ENCODE measurements around the gene ZNF554.
"Not testable (repeated sequence)": the region's sequence is repeated elsewhere in the genome, so short reads cannot be mapped to it uniquely, and the experiment has no call there.

The ZNF554 gene

DNA sequence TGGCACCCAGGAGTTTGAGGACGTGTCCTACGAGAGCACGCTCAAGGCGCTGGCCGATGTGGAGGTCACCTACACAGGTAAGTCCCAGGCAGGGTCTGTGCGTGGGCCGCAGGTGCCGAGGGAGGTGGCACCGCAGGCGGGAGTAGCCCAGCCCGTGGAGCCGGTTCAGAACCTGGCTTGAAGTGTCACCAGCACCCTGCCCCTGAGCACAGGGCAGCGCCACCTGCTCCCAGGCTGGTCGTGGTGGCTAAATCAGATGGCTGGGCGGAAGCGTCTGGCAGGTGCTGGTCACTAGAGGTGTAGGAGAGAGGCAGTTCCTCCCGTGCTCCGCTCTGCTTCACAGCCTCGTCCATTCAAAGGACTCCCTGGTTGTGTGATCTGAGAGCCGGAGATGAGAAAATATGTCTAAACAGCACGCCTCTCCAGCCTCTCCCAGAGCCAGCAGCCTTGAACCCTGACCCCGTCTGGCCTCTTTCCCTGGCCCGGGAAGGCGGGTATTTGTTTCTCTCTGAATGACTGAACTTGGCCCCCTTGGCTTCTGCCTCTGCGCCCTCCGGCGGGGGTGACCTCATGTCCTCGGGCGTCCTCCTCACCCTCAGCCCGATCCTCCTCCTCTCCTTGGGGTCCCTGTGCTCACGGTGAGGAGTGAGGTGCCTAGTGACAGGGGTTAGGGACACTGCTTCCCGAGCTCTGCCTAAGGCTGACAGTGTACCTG is 29.0 kb upstream of the ZNF554 start:
- DNase-seq (ENCODE audit: low read depth in 2 of 2) = no peak

GRCh38 chr19:2791440-2791839 is 28.2 kb upstream of the ZNF554 start:
- no peak for DNase-seq (ENCODE audit: low read depth in 2 of 2)

- no peak for DNase-seq (ENCODE audit: low read depth in 2 of 2)
These were observed 27.8 kb upstream of the ZNF554 start for GRCh38 chr19:2791876-2792275.

- not testable (repeated sequence) for DNase-seq (ENCODE audit: low read depth in 2 of 2)
These were observed 27.0 kb upstream of the ZNF554 start for GRCh38 chr19:2792666-2793065.

- no peak for DNase-seq (ENCODE audit: low read depth in 2 of 2)
These were observed 26.5 kb upstream of the ZNF554 start for GRCh38 chr19:2793126-2793525.

GRCh38 chr19:2793577-2793976 is 26.1 kb upstream of the ZNF554 start:
- no peak for DNase-seq (ENCODE audit: low read depth in 2 of 2)

DNA sequence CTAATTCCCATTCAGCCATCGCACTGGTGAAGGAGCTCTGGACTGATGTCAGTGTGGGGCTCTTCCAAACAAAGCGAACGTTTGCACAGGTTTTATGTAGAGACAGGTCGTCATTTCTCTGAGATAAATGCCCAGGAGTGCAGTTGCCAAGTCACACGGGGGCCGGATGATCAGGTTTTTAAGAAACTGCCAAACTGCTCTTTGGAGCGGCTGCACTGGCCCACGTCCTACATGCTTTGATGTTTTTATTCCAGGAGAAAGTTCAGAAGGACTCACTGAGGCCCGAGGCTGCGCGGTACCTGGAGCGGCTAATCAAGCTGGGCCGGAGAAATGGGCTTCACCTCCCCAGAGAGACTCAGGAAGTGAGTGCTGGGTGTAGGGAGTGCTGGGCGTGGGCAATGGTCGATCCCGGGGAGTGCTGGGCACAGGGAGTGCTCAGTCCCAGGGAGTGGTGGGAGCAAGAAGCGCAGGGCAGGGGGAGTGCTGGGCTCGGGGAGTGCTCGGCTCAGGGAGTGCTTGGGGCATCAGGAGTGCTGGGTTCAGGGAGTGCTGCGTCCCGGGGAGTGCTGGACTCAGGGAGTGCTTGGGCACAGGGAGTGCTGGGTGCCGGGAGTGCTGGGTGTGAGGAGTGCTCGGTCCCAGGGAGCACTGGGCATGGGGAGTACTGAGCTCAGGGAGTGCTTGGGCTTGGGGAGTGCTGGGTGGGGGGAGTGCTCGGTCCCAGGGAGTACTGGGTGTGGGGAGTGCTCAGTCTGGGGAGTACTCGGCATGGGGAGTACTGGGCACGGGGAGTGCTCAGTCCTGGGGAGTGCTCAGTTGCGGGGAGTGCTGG is 23.6 kb upstream of the ZNF554 start:
- no peak for DNase-seq (ENCODE audit: low read depth in 2 of 2)

DNA sequence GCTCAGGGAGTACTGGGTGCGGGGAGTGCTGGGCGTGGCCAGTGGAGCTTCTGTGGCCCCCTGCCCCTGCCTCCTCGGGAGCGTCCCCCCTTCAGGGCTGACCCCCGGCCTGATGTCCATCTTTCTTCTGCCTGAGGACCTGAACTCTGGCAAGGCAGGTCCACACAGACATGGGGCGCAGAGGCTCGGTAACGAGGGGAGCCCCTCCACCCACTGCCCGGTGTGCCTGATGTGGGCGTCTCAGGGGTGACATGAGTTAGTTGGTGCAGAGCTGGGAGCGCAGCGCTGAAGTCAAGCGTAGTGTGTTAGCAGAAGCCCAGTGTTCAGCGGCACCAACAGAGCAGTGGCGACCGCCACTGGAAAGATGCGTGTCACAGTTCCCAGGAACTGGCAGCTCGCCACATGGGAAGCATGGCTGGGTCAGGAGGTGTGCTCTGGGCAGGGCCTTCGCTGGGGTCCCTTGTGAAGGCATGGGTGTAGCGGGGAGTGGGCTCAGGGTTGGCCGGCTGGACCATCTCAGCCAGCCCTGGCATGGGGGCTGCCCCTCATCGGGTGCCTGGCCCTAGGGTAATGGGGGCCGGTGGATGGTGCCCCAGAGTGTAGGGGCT is 22.9 kb upstream of the ZNF554 start:
- no peak for DNase-seq (ENCODE audit: low read depth in 2 of 2)

GRCh38 chr19:2797280-2797679 is 22.4 kb upstream of the ZNF554 start:
- DNase-seq (ENCODE audit: low read depth in 2 of 2) = no peak

DNA sequence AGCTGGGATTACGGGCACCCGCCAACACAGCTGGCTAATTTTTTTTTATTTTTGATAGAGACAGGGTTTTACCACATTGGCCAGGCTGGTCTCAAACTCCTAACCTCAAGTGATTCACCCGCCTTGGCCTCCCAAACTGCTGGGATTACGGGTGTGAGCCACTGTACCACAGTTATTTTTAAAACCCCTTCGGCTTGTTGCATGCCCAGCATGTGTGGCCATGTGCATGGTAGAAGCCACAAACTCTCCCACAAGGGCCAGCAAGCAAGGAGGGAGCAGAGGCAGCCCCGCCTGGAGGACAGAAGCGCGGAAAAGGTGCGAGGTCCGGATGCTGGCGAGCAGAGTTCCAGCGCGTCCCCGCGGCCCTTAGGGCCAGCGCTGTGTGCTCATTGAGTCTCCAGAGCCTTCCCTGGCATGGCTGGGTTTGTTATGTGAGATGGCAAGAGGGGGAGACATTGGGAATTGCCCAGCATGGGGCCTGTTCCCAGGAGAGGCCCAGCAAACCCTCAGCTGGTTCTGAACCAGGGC is 21.4 kb upstream of the ZNF554 start:
- DNase-seq (ENCODE audit: low read depth in 2 of 2) = no peak

DNA sequence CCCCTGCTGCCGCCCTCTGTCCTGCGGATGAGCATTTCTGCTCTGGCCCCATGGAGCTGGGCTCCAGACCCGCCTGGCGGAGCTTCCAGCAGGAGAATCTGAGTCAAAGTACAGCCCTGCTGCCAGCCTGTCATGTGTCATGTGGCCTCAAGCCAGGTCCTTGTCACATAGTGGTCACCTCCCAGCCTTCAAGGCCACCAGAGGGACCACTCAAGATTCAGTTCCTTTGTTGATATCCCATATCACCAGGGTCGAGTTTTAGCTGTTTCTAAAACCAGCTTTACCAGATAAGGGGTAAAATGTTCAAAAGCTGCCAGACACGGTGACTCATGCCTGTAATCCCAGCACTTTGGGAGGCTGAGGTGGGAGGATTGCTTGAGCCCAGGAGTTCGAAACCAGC is 20.9 kb upstream of the ZNF554 start:
- no peak for DNase-seq (ENCODE audit: low read depth in 2 of 2)

- no peak for DNase-seq (ENCODE audit: low read depth in 2 of 2)
These were observed 20.2 kb upstream of the ZNF554 start for GRCh38 chr19:2799273-2800020.

GRCh38 chr19:2800506-2800905 is 19.2 kb upstream of the ZNF554 start:
- DNase-seq (ENCODE audit: low read depth in 2 of 2) = no peak

- no peak for DNase-seq (ENCODE audit: low read depth in 2 of 2)
These were observed 16.8 kb upstream of the ZNF554 start for GRCh38 chr19:2802826-2803225.

DNA sequence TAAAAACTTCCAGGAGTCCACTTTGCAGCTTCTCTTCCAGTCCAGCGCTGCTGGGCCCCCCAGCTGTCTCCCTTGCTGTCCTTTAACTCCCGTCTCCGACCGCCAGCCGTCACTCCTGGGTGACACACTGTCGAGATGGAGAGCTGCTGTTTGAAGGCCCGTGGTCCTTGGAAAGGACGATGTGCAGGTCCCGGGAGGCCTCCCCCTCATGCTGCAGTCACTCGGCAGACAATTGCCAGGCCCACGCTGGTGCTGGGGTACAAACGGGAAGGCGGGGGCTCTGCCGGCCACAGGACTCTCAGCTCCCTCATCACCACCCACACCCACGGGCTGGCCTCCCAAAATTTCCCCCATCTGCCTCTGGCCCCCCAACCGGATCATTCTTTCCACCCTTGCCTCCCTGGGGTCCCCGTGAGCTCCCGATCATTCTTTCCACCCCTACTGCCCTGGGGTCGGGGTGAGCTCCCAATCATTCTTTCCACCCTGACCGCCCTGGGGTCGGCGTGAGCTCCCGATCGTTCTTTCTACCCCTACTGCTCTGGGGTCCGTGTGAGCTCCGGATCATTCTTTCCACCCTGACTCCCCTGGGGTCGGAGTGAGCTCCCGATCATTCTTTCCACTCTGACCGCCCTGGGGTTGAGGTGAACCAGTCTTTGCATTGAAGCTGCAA is 16.0 kb upstream of the ZNF554 start:
- no peak for DNase-seq (ENCODE audit: low read depth in 2 of 2)

- no peak for DNase-seq (ENCODE audit: low read depth in 2 of 2)
These were observed 15.3 kb upstream of the ZNF554 start for GRCh38 chr19:2804156-2805004.

GRCh38 chr19:2805261-2805900 is 14.3 kb upstream of the ZNF554 start:
- DNase-seq (ENCODE audit: low read depth in 2 of 2) = no peak

GRCh38 chr19:2805991-2806649 is 13.5 kb upstream of the ZNF554 start:
- no peak for DNase-seq (ENCODE audit: low read depth in 2 of 2)

- no peak for DNase-seq (ENCODE audit: low read depth in 2 of 2)
These were observed 12.8 kb upstream of the ZNF554 start for GRCh38 chr19:2806736-2807378.
